Kidney epithelial cell (primary cell): ENCODE results near the gene HHATL. TPM values are rescaled to one million over a fixed set of nuclear protein-coding genes. Genes with fewer than 3 reads are reported as not detected.
A peak's percentile ranks its signal among the peaks of the same experiment; 100 is the strongest.

Experiments used
- DNase-seq: peaks from one replicate; pipeline ENCODE4 v3.0.0-alpha.2; 2010; ENCODE audit warnings: low read depth
- H3K27me3 ChIP-seq: 2 replicates; pipeline ENCODE4 v1.6.0; 2011; ENCODE audit warnings: low read length; ENCODE audit not compliant: control insufficient read depth, insufficient read depth
- H3K36me3 ChIP-seq: 2 replicates; pipeline ENCODE4 v1.5.1; 2011; ENCODE audit warnings: low read length; ENCODE audit not compliant: control insufficient read depth, insufficient read depth
- H3K4me3 ChIP-seq: 2 replicates; pipeline ENCODE4 v1.5.1; 2011; ENCODE audit warnings: low read depth, mild to moderate bottlenecking, control low read depth, low read length
- total RNA-seq: library from RNA; depleted of rRNA; stranded (reverse); fragments of >200 nt; gene quantifications from 2 replicates; pipeline ENCODE4 v1.2.3, GENCODE V29; 2015
- TF ChIP-seq, protein P1 (sequence below): IDR thresholded peaks from 2 replicates; pipeline ENCODE4 v1.5.1; 2011; ENCODE audit warnings: mild to moderate bottlenecking, moderate library complexity, low read length, control low read depth, inconsistent platforms; ENCODE audit not compliant: insufficient read depth, poor library complexity, severe bottlenecking

HHATL gene, protein sequence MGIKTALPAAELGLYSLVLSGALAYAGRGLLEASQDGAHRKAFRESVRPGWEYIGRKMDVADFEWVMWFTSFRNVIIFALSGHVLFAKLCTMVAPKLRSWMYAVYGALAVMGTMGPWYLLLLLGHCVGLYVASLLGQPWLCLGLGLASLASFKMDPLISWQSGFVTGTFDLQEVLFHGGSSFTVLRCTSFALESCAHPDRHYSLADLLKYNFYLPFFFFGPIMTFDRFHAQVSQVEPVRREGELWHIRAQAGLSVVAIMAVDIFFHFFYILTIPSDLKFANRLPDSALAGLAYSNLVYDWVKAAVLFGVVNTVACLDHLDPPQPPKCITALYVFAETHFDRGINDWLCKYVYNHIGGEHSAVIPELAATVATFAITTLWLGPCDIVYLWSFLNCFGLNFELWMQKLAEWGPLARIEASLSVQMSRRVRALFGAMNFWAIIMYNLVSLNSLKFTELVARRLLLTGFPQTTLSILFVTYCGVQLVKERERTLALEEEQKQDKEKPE
- total RNA-seq, result not detected in 2 replicates

DNA sequence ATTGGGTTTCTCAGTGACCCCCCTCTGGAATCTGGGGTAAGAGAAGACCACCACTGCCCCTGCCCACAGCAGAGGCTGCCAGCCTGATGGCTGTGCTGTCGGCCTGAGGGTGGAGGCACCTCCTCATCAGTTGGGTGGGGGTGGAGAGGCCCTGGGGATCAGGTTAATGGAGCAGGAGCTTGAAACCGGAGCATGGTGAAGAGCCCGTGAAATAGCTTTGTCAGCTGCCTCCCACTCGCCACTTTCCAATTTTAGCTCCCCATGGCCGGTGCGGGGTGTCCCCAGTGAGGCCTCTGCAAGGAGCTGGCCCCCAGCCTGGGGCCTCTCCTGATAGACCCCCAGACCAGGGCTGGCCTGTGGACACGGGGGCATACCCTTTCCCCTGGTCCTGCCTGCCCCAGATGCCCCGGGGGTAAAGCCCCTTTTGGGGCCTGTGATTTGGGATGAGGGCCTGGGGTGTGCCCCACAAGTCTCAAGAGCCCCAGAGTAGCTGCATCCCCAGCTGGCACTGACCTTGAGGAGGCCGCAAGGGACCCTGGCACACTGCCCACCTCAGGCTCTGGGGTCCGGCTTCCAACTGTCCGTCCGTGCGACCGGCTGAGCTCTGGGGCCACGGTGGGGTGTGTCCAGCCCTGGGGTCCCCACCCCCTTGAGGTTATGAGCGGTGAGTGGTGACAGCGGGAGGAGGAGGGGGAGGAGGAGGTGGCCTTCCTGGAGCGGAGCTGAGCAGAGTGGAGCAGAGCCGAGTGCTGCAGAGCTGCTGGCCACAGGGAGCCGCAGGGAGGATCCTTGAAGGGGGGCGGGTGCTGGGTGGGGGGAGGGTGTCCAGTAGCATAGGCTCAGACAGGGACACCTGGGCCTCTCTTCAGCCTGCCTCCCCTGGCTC lies at the start of gene HHATL:
HHATL (minus strand) TSS at position 733 of the 886 bp plus-strand sequence. CDS start 1,972 bp downstream, outside the sequence.
- TF ChIP-seq, protein P1, sequence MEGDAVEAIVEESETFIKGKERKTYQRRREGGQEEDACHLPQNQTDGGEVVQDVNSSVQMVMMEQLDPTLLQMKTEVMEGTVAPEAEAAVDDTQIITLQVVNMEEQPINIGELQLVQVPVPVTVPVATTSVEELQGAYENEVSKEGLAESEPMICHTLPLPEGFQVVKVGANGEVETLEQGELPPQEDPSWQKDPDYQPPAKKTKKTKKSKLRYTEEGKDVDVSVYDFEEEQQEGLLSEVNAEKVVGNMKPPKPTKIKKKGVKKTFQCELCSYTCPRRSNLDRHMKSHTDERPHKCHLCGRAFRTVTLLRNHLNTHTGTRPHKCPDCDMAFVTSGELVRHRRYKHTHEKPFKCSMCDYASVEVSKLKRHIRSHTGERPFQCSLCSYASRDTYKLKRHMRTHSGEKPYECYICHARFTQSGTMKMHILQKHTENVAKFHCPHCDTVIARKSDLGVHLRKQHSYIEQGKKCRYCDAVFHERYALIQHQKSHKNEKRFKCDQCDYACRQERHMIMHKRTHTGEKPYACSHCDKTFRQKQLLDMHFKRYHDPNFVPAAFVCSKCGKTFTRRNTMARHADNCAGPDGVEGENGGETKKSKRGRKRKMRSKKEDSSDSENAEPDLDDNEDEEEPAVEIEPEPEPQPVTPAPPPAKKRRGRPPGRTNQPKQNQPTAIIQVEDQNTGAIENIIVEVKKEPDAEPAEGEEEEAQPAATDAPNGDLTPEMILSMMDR, result no peak
- no peak within 1 kb of the TSS for H3K4me3 ChIP-seq
- DNase-seq, result no peak
- H3K27me3 ChIP-seq, result peaks cover 24% of the 10 kb centered on the region
- H3K36me3 ChIP-seq, result no peaks in the 10 kb centered on the region

DNA sequence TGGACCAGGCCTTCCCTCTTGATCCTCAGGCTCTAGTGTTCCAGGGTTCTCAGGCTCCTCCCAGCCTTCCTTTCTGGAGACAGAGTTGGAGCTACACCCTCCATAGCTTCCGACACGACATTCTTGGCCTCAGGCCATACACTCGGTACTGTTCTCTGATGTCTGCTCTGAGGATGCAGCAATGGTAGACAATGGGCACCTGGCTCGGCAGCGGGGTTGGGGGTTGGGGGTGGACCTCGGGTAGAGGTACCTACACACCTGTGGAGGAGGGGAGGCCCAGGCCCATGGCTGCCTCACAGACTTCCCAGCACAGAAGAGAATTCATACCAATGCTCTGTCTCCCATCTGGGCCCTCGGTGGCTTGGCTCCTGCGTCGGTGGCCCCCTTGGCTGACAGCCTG lies 49.0 kb upstream of the HHATL start:
- Histone ChIP-seq H3K36me3 (no peaks in the 10 kb centered on the region), H3K4me3 (no peak overlapping the region), H3K27me3 (peaks cover 3% of the 10 kb centered on the region)
- TF ChIP-seq, protein P1, result no peak
- no peak for DNase-seq

DNA sequence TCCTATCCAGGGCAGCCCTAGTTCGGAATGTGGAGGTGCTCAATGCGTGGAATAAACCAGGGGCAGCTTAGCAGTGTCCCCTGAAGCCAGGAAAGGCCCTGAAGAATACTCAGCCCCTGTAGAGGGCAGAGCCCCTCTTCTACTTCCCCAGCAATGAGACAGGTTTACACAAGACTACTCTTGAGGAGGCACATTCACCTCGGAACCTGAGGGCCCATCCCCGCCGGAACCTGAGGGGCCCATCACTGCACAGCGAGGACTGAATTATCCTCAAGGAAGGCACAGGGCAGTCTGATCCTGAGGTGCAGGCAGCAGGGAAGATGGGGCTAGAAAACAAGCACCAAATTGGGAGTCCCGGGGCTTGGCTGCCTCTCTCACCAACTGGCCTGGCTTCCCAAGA lies 48.2 kb upstream of the HHATL start:
- TF ChIP-seq, protein P1, result no peak
- no peak overlapping the region for H3K4me3 ChIP-seq
- H3K36me3 ChIP-seq, result no peaks in the 10 kb centered on the region
- DNase-seq, result no peak
- peaks cover 3% of the 10 kb centered on the region for H3K27me3 ChIP-seq

DNA sequence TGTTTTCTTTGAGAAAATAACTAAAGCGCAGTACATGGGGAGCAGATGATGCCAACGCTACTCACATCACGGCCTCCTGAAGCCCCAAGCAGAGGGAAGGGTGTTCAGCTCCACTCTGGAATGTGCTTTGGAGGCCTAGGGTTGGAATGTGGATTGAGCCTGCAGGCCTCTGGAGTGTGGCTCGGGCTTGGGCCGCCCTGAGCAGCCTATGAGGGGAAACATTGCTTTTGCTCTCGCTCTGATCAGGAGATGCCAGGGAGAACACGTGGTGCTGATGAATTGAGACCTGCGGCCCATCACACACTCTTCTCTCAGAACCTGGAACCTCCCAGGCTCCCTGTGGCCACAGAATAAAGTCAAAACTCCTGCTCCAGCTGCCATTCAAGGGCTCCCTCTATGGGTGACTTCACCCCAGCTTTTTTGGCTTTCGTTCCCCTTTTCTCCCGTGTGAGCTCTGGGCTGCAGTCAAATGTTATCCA lies 47.2 kb upstream of the HHATL start:
- H3K27me3 ChIP-seq, result peaks cover 3% of the 10 kb centered on the region
- TF ChIP-seq, protein P1, result peak; percentile 40
- DNase-seq, result no peak
- no peaks in the 10 kb centered on the region for H3K36me3 ChIP-seq
- H3K4me3 ChIP-seq, result no peak overlapping the region

DNA sequence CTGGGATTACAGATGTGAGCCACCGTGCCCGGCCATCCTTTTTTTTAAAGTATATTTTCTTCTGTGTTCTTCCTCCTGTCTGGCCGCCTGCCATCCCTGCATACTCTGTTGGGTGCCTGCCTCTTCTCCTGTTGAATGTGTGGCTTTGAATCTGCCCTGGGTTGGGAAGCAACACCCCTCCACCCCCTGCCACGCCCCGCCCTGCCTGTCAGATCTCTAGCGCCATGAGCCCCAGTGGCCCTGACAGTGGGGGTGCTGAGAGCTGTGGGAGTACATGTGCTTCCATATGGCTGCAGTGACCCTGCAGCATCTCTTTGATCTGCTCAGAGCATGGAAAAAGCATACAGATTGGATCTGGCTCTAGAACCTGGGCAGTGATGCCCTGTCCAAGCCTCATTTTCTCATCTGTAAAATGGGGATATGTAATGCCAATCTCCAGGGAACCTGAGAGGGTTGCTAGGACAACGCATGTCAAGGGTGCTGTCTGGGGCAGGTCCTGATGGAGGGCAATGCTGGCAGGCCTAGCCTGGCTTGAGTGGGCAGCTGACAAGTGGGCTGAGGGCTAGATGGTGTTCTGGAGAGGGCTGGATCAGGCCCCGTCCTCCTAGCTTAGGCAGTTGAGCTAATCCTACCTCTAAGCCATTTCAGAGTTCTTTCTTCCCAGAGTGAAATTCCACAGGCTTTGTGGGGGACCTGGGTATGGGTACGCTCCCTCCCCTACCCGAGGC lies 46.6 kb upstream of the HHATL start:
- DNase-seq, result no peak
- Histone ChIP-seq H3K4me3 (no peak overlapping the region), H3K36me3 (no peaks in the 10 kb centered on the region), H3K27me3 (peaks cover 3% of the 10 kb centered on the region)
- TF ChIP-seq, protein P1, result no peak
